ENCODE results near the gene ACTMAP. TPM values are rescaled to one million over a fixed set of nuclear protein-coding genes. Genes with fewer than 3 reads are reported as not detected.

ACTMAP gene
- total and polyA plus RNA-seq, 2 of the 13 experiments (the other 11 are each of a cell fraction or from before 2014, with no cell fraction given) = 2.2 to 7.9 TPM

DNA sequence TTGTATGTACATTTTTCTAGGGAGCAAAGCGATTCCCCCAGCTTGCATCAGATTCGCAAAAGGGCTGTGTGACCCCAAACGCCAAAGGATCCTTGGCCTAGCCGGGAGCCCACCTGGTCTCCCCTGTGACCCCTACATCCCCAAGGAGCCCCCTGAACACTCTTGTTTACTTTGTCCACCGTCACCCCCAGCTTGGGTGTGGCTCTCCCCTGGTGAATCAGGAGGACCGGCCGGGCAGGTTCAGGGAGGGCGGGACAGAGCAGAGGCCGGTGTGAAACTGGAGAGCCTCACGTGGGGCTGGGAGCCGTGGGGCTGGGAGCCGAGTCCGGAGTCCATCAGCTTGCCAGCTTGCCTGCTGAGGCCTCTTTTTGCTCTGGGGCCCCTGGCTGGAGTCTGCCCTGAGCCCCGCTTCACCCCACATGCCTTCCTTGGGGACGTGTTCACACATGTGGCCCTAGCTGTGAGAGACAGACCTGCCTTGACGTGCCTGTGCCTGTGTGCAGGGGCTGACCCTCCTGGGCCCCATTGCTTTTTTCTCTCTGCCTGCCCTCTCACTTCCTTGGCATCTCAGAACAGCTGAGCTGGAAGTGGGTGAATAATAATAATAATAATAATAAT lies 31.4 kb downstream of the ACTMAP start:
- peaks cover 4 to 14% of the 10 kb centered on the region in 2 experiments; a peak in 4 of 5 replicates for H3K36me3 ChIP-seq (replicated peaks in 1 of 2; ENCODE audit: control insufficient read depth in 1 of 2, insufficient read depth in 2 of 2, low read length in 2 of 2)
- ATAC-seq (peak; percentile 68), DNase-seq (ENCODE audit: low spot score) (peak; percentile 79), FAIRE-seq (peak; percentile 72)
- no TSS peak for BruUV-seq (replicated peaks)
- peak overlapping the region; percentile 96 for H3K9ac ChIP-seq (ENCODE audit: insufficient read depth, low read depth, low read length)
- H3K4me3 ChIP-seq (replicated peaks in 1 of 3; ENCODE audit: insufficient read depth in 1 of 3, low read depth in 2 of 3, low read length in 3 of 3) = peak overlapping the region; percentile 90 to 99 (median 92)
- peak overlapping the region; percentile 94 for H3K4me2 ChIP-seq (ENCODE audit: low read depth, low read length)
- H3K27me3 ChIP-seq (ENCODE audit: control insufficient read depth in 1 of 2, insufficient read depth in 2 of 2, low read length in 2 of 2) = no peaks in the 10 kb centered on the region; a peak in 1 of 5 replicates
- peaks cover 53% of the 10 kb centered on the region for H3K4me1 ChIP-seq (ENCODE audit: insufficient read depth, low read length)
- peaks cover 56% of the 10 kb centered on the region for H3K79me2 ChIP-seq (ENCODE audit: insufficient read depth, low read length)
- intact Hi-C loops (cut with micrococcal nuclease; ENCODE audit: unreplicated experiment) (loop anchor here (2.0 to 5.0 kb wide), 2 partner anchors 32 to 88 kb away; partner anchors contain the start of genes ACTMAP and SNRPA), in situ Hi-C loops (cut with HindIII; ENCODE audit: extremely low pct_ligation_motif_present, low pct_unique_long_range_greater_than_20kb) (loop anchor here (5.0 kb wide), 1 partner anchor 33 kb away; the partner anchor contains the start of genes ACTMAP and SNRPA)
- 0% methylated on average over 7 of the region's 16 CpGs for WGBS (ENCODE audit: low lambda C conversion rate)
- no peak overlapping the region for H2AFZ ChIP-seq (ENCODE audit: low read length)
- CTCF ChIA-PET (ENCODE audit: low intra/inter-chr PET ratio, low total read pairs) = no interaction called here
- POLR2A ChIA-PET = interaction anchor here (0.8 to 1.5 kb wide), 10 partner anchors 12 to 59 kb away, joined by 3 to 14 read pairs (median 4); partner anchors contain the start of genes ACTMAP, RAB4B and SNRPA
- H4K20me1 ChIP-seq (ENCODE audit: insufficient read depth, low read length) = 0 out of 2 replicates have a peak, but pooled peaks cover 4% of the 10 kb centered on the region
- H3K27ac ChIP-seq (ENCODE audit: extremely low read length, insufficient read depth, low read length) = peak overlapping the region; percentile 95
- no peaks in the 10 kb centered on the region for H3K9me3 ChIP-seq (ENCODE audit: low read length)
- TF ChIP-seq SRY (CRISPR knock-in tag; IDR thresholded peaks at IDR 0.05) = peak; percentile 76; the same call in 1 of the 2 replicates
- no peak for TF ChIP-seq JARID2 (CRISPR knock-in tag; IDR thresholded peaks at IDR 0.05; ENCODE audit: insufficient replicate concordance)
- TF ChIP-seq, protein P1, sequence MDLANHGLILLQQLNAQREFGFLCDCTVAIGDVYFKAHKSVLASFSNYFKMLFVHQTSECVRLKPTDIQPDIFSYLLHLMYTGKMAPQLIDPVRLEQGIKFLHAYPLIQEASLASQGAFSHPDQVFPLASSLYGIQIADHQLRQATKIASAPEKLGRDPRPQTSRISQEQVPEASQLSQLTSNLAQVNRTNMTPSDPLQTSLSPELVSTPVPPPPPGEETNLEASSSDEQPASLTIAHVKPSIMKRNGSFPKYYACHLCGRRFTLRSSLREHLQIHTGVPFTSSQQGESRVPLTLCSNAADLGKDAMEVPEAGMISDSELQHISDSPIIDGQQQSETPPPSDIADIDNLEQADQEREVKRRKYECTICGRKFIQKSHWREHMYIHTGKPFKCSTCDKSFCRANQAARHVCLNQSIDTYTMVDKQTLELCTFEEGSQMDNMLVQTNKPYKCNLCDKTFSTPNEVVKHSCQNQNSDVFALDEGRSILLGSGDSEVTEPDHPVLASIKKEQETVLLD (CRISPR knock-in tag; IDR thresholded peaks at IDR 0.05; ENCODE audit: low read depth) = no peak
- TF ChIP-seq ZNF205 (CRISPR knock-in tag; IDR thresholded peaks at IDR 0.05) = no peak
- no peak for TF ChIP-seq MED13 (CRISPR knock-in tag; IDR thresholded peaks at IDR 0.05)
- TF ChIP-seq ZFP36 (IDR thresholded peaks at IDR 0.05; ENCODE audit: borderline replicate concordance, low read depth, low read length, partially characterized antibody) = no peak
- TF ChIP-seq, protein P2, sequence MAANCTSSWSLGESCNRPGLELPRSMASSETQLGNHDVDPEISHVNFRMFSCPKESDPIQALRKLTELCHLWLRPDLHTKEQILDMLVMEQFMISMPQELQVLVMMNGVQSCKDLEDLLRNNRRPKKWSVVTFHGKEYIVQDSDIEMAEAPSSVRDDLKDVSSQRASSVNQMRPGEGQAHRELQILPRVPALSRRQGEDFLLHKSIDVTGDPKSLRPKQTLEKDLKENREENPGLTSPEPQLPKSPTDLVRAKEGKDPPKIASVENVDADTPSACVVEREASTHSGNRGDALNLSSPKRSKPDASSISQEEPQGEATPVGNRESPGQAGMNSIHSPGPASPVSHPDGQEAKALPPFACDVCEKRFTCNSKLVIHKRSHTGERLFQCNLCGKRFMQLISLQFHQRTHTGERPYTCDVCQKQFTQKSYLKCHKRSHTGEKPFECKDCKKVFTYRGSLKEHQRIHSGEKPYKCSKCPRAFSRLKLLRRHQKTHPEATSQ (CRISPR knock-in tag; IDR thresholded peaks at IDR 0.05; ENCODE audit: borderline replicate concordance) = no peak
- TF ChIP-seq EEA1 (CRISPR knock-in tag; IDR thresholded peaks at IDR 0.05; ENCODE audit: borderline replicate concordance) = no peak
- TF ChIP-seq ZNF589 (CRISPR knock-in tag; conservative IDR thresholded peaks at IDR 0.05) = no peak
- TF ChIP-seq PHF8 (CRISPR knock-in tag; IDR thresholded peaks at IDR 0.05) = peak; percentile 27
- TF ChIP-seq, protein P3, sequence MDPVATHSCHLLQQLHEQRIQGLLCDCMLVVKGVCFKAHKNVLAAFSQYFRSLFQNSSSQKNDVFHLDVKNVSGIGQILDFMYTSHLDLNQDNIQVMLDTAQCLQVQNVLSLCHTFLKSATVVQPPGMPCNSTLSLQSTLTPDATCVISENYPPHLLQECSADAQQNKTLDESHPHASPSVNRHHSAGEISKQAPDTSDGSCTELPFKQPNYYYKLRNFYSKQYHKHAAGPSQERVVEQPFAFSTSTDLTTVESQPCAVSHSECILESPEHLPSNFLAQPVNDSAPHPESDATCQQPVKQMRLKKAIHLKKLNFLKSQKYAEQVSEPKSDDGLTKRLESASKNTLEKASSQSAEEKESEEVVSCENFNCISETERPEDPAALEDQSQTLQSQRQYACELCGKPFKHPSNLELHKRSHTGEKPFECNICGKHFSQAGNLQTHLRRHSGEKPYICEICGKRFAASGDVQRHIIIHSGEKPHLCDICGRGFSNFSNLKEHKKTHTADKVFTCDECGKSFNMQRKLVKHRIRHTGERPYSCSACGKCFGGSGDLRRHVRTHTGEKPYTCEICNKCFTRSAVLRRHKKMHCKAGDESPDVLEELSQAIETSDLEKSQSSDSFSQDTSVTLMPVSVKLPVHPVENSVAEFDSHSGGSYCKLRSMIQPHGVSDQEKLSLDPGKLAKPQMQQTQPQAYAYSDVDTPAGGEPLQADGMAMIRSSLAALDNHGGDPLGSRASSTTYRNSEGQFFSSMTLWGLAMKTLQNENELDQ (CRISPR knock-in tag; IDR thresholded peaks at IDR 0.05; ENCODE audit: borderline replicate concordance) = no peak
- TF ChIP-seq, protein P4, sequence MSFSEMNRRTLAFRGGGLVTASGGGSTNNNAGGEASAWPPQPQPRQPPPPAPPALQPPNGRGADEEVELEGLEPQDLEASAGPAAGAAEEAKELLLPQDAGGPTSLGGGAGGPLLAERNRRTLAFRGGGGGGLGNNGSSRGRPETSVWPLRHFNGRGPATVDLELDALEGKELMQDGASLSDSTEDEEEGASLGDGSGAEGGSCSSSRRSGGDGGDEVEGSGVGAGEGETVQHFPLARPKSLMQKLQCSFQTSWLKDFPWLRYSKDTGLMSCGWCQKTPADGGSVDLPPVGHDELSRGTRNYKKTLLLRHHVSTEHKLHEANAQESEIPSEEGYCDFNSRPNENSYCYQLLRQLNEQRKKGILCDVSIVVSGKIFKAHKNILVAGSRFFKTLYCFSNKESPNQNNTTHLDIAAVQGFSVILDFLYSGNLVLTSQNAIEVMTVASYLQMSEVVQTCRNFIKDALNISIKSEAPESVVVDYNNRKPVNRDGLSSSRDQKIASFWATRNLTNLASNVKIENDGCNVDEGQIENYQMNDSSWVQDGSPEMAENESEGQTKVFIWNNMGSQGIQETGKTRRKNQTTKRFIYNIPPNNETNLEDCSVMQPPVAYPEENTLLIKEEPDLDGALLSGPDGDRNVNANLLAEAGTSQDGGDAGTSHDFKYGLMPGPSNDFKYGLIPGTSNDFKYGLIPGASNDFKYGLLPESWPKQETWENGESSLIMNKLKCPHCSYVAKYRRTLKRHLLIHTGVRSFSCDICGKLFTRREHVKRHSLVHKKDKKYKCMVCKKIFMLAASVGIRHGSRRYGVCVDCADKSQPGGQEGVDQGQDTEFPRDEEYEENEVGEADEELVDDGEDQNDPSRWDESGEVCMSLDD (CRISPR knock-in tag; IDR thresholded peaks at IDR 0.05; ENCODE audit: borderline replicate concordance) = peak; percentile 97
- TF ChIP-seq ZNF563 (CRISPR knock-in tag; IDR thresholded peaks at IDR 0.05) = peak; percentile 45; the same call in 1 of the 2 replicates
- no peak for TF ChIP-seq ZMYM2 (CRISPR knock-in tag; IDR thresholded peaks at IDR 0.05)
- TF ChIP-seq ZNF3 (CRISPR knock-in tag; IDR thresholded peaks at IDR 0.05) = no peak
